Esophagus squamous epithelium (tissue), 5 donors: ENCODE data around the gene LAMTOR4. TPM values are rescaled to one million over a fixed set of nuclear protein-coding genes. Genes with fewer than 3 reads are reported as not detected.
"Not testable (repeated sequence)": the region's sequence is repeated elsewhere in the genome, so short reads cannot be mapped to it uniquely, and the experiment has no call there.

Experiments used
- DNase-seq: peaks from one replicate; lab custom pipeline; 2025; lab: John Stamatoyannopoulos, UW
- H3K27ac ChIP-seq, 4 donors: fragments of 200-600 bp; sonication (generic); one replicate each; pipeline ENCODE4 v1.5.1; 2016 to 2019; ENCODE audit warnings: mild to moderate bottlenecking in 1 of 4
- H3K27me3 ChIP-seq, 4 donors: fragments of 200-600 bp; sonication (generic); 1 replicate in 3 of 4; 2 replicates in 1 of 4; pipeline versions ENCODE4 v1.5.1 to v1.6.0; 2017 to 2021; ENCODE audit warnings: antibody characterized with exemption in 1 of 4
- H3K36me3 ChIP-seq, 3 donors: fragments of 200-600 bp; sonication (generic); one replicate each; pipeline ENCODE4 v1.5.1; 2016 to 2019
- H3K4me1 ChIP-seq, 3 donors: fragments of 200-600 bp; sonication (generic); one replicate each; pipeline ENCODE4 v1.5.1; 2017 to 2019
- H3K4me3 ChIP-seq, 4 donors: fragments of 200-600 bp; sonication (generic); 1 replicate in 3 of 4; 2 replicates in 1 of 4; pipeline ENCODE4 v1.5.1; 2016 to 2019; ENCODE audit warnings: mild to moderate bottlenecking in 2 of 4, moderate library complexity in 1 of 4
- H3K9me3 ChIP-seq, 3 donors: fragments of 200-600 bp; sonication (generic); one replicate each; pipeline ENCODE4 v1.5.1; 2016 to 2019
- POLR2A ChIP-seq, 4 donors: fragments of 450-650 bp; IDR thresholded peaks; one replicate each; pipeline ENCODE4 v1.6.1; 2017; ENCODE audit warnings: antibody characterized with exemption in 4 of 4, mild to moderate bottlenecking in 4 of 4, moderate library complexity in 3 of 4
- WGBS, 2 donors: methylation state at CpG; one replicate each; pipeline ENCODE4 v1.1.5; 2018; 5-methylcytosine and 5-hydroxymethylcytosine counted together
- intact Hi-C: fragments of 100-400 bp; cut with DNase I; formaldehyde crosslinking; loops from one replicate; pipeline ENCODE4 v1.15.0; 2022
- total RNA-seq, 4 donors: library from RNA; depleted of rRNA; stranded (reverse); fragments of >200 nt; gene quantifications; one replicate each; pipeline ENCODE4 v1.1.0, GENCODE V29; 2016
- TF ChIP-seq, protein P1 (sequence below), 6 experiments: fragments of 450-650 bp in 4 of 6; fragments of 200-600 bp in 2 of 6; sonication (generic) in 2 of 6; IDR thresholded peaks; one replicate each; pipeline ENCODE4 v1.5.1; 2016 to 2019; ENCODE audit warnings: antibody characterized with exemption in 6 of 6, mild to moderate bottlenecking in 4 of 6, moderate library complexity in 4 of 6
- donor health status: DM: yes; HTN: yes; CAD: no.

Gene LAMTOR4
- total RNA-seq, 4 donors from 2014 or later = 71.8 to 138 (median 86.7) TPM

DNA sequence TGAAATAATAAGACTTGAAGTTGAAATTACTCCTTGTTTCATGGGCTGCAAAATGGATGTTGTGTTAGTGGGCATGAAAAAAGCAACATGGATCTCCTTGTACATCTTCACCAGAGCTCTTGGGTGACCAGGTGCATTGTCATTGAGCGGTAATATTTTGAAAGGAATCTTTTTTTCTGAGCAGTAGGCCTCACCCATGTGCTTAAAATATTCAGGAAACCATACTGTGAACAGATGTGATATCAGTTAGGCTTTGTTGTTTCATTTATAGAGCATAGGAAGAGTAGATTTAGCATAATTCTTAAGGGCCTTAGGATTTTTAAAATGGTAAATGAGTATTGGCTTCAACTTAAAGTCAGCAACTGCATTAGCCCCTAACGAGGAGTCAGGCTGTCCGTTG is 44.3 kb downstream of the LAMTOR4 start:
- H3K27me3 ChIP-seq = no peaks in the 10 kb centered on the region
- H3K9me3 ChIP-seq = no peaks in the 10 kb centered on the region
- H3K36me3 ChIP-seq = no peaks in the 10 kb centered on the region
- DNase-seq = no peak
- H3K4me1 ChIP-seq = no peaks in the 10 kb centered on the region
- intact Hi-C loops = no loop called here
- no peak overlapping the region for H3K4me3 ChIP-seq
- H3K27ac ChIP-seq = no peak overlapping the region
- TF ChIP-seq, protein P1, sequence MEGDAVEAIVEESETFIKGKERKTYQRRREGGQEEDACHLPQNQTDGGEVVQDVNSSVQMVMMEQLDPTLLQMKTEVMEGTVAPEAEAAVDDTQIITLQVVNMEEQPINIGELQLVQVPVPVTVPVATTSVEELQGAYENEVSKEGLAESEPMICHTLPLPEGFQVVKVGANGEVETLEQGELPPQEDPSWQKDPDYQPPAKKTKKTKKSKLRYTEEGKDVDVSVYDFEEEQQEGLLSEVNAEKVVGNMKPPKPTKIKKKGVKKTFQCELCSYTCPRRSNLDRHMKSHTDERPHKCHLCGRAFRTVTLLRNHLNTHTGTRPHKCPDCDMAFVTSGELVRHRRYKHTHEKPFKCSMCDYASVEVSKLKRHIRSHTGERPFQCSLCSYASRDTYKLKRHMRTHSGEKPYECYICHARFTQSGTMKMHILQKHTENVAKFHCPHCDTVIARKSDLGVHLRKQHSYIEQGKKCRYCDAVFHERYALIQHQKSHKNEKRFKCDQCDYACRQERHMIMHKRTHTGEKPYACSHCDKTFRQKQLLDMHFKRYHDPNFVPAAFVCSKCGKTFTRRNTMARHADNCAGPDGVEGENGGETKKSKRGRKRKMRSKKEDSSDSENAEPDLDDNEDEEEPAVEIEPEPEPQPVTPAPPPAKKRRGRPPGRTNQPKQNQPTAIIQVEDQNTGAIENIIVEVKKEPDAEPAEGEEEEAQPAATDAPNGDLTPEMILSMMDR (IDR thresholded peaks at IDR 0.05) = no peak
- no peak for TF ChIP-seq POLR2A (IDR thresholded peaks at IDR 0.05)
- WGBS, 2 donors = 70 to 96% methylated on average over 3 of the region's 3 CpGs

DNA sequence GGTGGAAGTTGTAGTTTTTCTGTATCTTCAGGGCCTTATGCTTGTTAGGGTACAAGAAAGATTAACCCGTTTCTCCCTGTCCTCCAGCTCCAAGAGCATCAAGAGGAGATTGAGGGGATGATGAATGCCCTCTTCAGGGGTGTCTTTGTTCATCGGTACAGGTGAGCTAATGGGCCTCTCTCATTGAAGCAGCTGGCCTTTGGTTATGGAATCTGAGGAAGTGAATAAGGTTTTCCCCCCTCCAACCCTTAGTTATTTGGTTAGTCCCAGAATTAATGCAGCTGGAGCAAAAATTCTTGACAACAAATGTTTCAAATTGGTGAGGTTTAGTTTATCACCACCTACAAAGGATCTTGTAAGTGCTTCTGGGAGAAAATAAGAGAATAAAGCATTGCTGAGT is 46.5 kb downstream of the LAMTOR4 start:
- Histone ChIP-seq H3K36me3 (no peaks in the 10 kb centered on the region), H3K4me3 (no peak overlapping the region), H3K4me1 (no peaks in the 10 kb centered on the region), H3K27ac (no peak overlapping the region), H3K27me3 (peaks cover 0 to 10% (median 0%) of the 10 kb centered on the region in 4 donors), H3K9me3 (no peaks in the 10 kb centered on the region)
- DNase-seq = no peak
- TF ChIP-seq POLR2A (IDR thresholded peaks at IDR 0.05) = no peak
- TF ChIP-seq, protein P1 (IDR thresholded peaks at IDR 0.05) = no peak
- WGBS, 2 donors = 77 to 78% methylated on average over 2 of the region's 2 CpGs
- intact Hi-C loops = no loop called here

DNA sequence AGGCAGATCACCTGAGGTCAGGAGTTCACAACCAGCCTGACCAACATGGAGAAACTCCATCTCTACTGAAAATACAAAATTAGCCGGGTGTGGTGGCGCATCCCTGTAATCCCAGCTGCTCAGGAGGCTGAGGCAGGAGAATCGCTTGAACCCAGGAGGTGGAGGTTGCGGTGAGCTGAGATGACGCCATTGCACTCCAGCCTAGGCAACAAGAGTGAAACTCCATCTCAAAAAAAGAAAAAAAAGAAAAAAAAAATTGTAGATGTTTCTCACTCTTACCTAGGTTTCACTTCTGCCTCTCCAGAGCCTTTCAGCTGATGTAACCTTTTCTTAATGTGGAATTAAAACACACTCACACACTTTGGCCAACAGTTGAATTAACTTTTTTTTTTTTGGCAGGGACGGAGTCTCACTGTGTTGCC is 47.2 kb downstream of the LAMTOR4 start:
- 90 to 94% methylated on average over 6 of the region's 6 CpGs for WGBS, 2 donors
- intact Hi-C loops, H3K4me1 ChIP-seq, H3K36me3 ChIP-seq, H3K27ac ChIP-seq, H3K9me3 ChIP-seq, DNase-seq, H3K4me3 ChIP-seq: not testable (repeated sequence)
- H3K27me3 ChIP-seq = peaks cover 0 to 17% (median 0%) of the 10 kb centered on the region in 4 donors

DNA sequence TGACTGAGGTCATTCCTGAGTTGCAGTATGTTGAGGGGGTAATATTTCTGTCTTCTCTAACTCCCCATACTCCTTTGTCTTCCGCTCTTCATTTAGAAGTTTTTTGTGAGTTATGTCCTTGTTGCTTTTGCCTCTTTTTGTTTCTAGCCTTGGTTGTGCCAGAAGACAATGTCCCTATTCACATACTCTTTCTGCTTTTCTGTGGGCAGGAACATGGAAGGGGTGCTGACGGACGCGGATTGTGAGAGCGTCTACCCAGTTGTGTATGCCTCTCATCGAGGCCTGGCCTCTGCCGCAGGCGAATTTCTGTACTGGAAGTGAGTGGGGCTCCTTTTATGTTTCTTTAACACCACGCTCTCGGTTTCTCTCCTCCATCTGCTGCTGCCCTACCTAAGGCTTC is 49.5 kb downstream of the LAMTOR4 start:
- TF ChIP-seq, protein P1 (IDR thresholded peaks at IDR 0.05) = no peak
- no peak for TF ChIP-seq POLR2A (IDR thresholded peaks at IDR 0.05)
- WGBS, 2 donors = 88 to 91% methylated on average over 10 of the region's 10 CpGs

DNA sequence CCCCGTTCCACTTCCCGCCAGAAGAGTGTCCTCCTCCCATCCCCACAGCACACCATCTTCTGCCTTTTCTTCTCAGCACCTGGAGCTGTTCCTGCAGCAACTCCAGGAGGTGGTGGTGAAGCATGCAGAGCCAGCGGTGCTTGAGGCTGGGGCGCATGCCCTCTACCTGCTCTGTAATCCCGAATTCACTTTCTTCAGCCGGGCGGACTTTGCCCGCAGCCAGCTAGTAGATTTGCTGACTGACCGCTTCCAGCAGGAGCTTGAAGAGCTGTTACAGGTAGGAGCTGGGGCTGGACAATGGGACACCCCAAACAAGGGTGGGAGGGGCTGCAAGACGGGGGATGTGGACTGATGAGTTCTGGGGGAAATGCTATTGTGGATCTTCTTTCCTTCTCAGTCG is 52.0 kb downstream of the LAMTOR4 start:
- Histone ChIP-seq H3K4me3 (no peak overlapping the region), H3K27ac (no peak overlapping the region), H3K4me1 (no peaks in the 10 kb centered on the region), H3K9me3 (no peaks in the 10 kb centered on the region), H3K36me3 (no peaks in the 10 kb centered on the region), H3K27me3 (peaks cover 0 to 23% (median 0%) of the 10 kb centered on the region in 4 donors)
- intact Hi-C loops = no loop called here
- no peak for DNase-seq
- 70 to 80% methylated on average over 7 to 9 of the region's 11 CpGs for WGBS, 2 donors
- TF ChIP-seq POLR2A (IDR thresholded peaks at IDR 0.05) = no peak
- TF ChIP-seq, protein P1 (IDR thresholded peaks at IDR 0.05) = no peak

More for the DNA sequence above, 49.5 kb downstream of the LAMTOR4 start:
- H3K4me1 ChIP-seq = no peaks in the 10 kb centered on the region
- no peak for DNase-seq
- H3K27me3 ChIP-seq = peaks cover 0 to 23% (median 0%) of the 10 kb centered on the region in 4 donors
- no peak overlapping the region for H3K4me3 ChIP-seq
- no peaks in the 10 kb centered on the region for H3K36me3 ChIP-seq
- intact Hi-C loops = no loop called here
- no peaks in the 10 kb centered on the region for H3K9me3 ChIP-seq
- H3K27ac ChIP-seq = no peak overlapping the region

Other genes with a start within 250 kb of the LAMTOR4 start
- 10 to 100 TPM; 18.3 to 35.7 (median 22.7) TPM for gene TRIM4, start 229.4 kb upstream of the LAMTOR4 start, total RNA-seq
- under 1 TPM in 1 of 4 donors, not detected in 3; 0.26 TPM for gene GJC3, start 219.3 kb upstream of the LAMTOR4 start, total RNA-seq
- 10 to 100 TPM in 1 of 4 donors, 1 to 10 TPM in 1, under 1 TPM in 2; 0.19 to 99.9 (median 1.3) TPM for gene AZGP1, start 172.9 kb upstream of the LAMTOR4 start, total RNA-seq
- 10 to 100 TPM; 18.3 to 38.3 (median 21.9) TPM for gene ZKSCAN1, start 133.3 kb upstream of the LAMTOR4 start, total RNA-seq
- gene ZSCAN21, start 99.1 kb upstream of the LAMTOR4 start, total RNA-seq = 10 to 100 TPM in 1 of 4 donors, 1 to 10 TPM in 3; 3.7 to 12.0 (median 8.0) TPM
- 10 to 100 TPM; 10.5 to 22.3 (median 12.2) TPM for gene ZNF3, start 67.2 kb upstream of the LAMTOR4 start, total RNA-seq
- 10 to 100 TPM; 50.6 to 68.0 (median 62.2) TPM for gene COPS6, start 59.9 kb upstream of the LAMTOR4 start, total RNA-seq
- gene MCM7, start 47.5 kb upstream of the LAMTOR4 start, total RNA-seq = 10 to 100 TPM; 31.8 to 67.3 (median 63.1) TPM
- 10 to 100 TPM in 2 of 4 donors, 1 to 10 TPM in 2; 8.1 to 26.1 (median 9.9) TPM for gene AP4M1, start 47.3 kb upstream of the LAMTOR4 start, total RNA-seq
- gene TAF6, start 29.6 kb upstream of the LAMTOR4 start, total RNA-seq = 10 to 100 TPM; 24.4 to 40.6 (median 30.5) TPM
- 1 to 10 TPM in 3 of 4 donors, under 1 TPM in 1; 0.87 to 5.3 (median 3.1) TPM for gene CNPY4, start 29.3 kb upstream of the LAMTOR4 start, total RNA-seq
- gene MBLAC1, start 22.0 kb upstream of the LAMTOR4 start, total RNA-seq = 1 to 10 TPM; 2.1 to 6.7 (median 2.9) TPM
- 10 to 100 TPM in 3 of 4 donors, 1 to 10 TPM in 1; 9.3 to 20.2 (median 13.1) TPM for gene TRAPPC14, start 9.8 kb downstream of the LAMTOR4 start, total RNA-seq
- 1 to 10 TPM; 2.5 to 7.5 (median 5.3) TPM for gene GAL3ST4, start 19.7 kb downstream of the LAMTOR4 start, total RNA-seq
- gene GPC2, start 28.5 kb downstream of the LAMTOR4 start, total RNA-seq = 1 to 10 TPM in 1 of 4 donors, under 1 TPM in 2, not detected in 1; 0.57 to 1.4 (median 0.83) TPM
- gene STAG3, start 29.0 kb downstream of the LAMTOR4 start, total RNA-seq = under 1 TPM in 2 of 4 donors, not detected in 2; 0.40 to 0.95 TPM
- gene PVRIG, start 71.0 kb downstream of the LAMTOR4 start, total RNA-seq = under 1 TPM; 0.26 to 0.99 (median 0.67) TPM
- gene SPDYE3, start 158.8 kb downstream of the LAMTOR4 start, total RNA-seq = not detected
- gene PILRB, start 209.2 kb downstream of the LAMTOR4 start, total RNA-seq = 10 to 100 TPM; 11.1 to 38.1 (median 25.7) TPM
- 1 to 10 TPM in 2 of 4 donors, under 1 TPM in 2; 0.61 to 5.0 (median 1.1) TPM for gene PILRA, start 224.6 kb downstream of the LAMTOR4 start, total RNA-seq